H54 (cell line): ENCODE data around the gene NPAS2.

Experiments used
- DNase-seq: peaks from one replicate; pipeline ENCODE4 v3.0.0; 2011; ENCODE audit warnings: low spot score, mixed read lengths; ENCODE audit not compliant: insufficient read length
- FAIRE-seq: peaks from 3 replicates; lab custom pipeline; 2011; peaks lifted over from hg19 to GRCh38; lab: Jason Lieb, UNC
- POLR2A ChIP-seq: IDR thresholded peaks from 2 replicates; pipeline ENCODE4 v1.6.1; 2011; ENCODE audit warnings: low read depth, mild to moderate bottlenecking, low read length

The NPAS2 gene

DNA sequence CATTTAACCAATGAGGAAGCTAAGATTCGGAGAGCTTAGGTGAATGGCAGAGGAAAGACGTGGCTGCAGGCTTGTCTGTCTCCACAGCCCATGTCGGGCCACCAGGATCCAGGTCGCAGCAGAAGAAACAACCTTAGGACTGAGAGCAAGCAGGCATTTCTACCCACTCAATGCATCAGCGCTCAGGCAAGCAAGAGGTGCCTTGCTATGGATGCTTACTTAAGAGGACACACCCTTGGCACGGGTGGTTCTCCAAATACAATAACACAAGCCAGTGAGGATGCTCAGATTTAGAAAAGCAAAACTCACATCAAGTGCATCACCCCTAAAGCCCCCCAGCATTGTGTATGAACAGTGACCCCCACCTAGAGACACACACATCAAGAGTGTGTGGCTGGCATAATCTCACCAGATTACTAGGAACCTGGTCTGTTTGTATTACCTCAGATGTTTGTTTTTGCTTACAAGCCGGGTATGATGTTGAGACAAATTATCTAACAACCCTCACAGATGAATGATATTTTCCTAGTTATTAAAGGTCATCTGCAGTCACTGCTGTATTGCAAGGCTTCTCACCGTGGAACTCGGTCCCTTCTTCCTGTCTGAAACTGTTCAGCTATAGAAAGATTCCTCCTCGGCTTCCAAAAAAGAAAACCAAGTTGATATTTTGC lies 34.2 kb upstream of the NPAS2 start:
- DNase-seq (no peak), FAIRE-seq (peak; percentile 23)
- no peak for TF ChIP-seq POLR2A

DNA sequence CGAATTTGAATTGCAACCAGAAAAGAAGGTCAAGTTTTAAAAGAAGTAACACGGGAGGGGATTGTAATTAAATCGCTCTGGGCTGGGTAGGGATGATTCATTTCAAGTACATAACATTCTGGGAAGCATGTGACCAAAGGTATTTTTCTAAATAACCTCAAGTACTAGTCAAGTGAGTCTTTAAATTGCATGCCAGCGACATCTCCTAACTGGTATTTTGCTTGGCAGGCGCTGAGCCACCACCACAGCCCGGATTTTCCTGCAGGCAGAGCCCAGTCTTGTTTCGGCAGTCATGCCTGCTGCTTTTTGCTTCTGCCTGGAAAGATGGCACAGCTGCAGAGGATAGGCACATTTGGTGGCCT lies 33.7 kb upstream of the NPAS2 start:
- no peak for TF ChIP-seq POLR2A
- DNase-seq = peak; percentile 65
- peak; percentile 96 for FAIRE-seq

DNA sequence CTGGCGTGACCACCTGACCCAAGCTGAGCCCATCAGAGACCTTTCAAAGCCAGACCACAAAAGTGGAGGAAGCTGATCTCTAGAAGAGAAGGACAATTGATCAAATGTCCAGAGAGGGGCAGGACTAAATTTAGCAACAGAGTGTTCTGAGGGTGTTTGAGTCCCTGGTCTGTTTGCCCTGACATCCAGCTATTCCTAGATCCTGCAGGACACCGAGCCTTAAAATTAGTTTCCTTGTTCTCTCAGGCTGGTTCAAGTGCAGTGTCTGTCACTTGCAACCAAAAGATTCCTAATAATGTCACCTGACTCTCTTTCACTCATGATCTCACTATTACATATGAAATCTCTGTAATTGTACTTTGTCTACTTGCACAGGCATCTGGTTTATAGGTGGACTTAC lies 33.0 kb upstream of the NPAS2 start:
- no peak for TF ChIP-seq POLR2A
- no peak for DNase-seq
- no peak for FAIRE-seq

- TF ChIP-seq POLR2A = no peak
- no peak for FAIRE-seq
- DNase-seq = no peak
Observed at GRCh38 chr2:100789361-100789760, 30.6 kb upstream of the NPAS2 start.

DNA sequence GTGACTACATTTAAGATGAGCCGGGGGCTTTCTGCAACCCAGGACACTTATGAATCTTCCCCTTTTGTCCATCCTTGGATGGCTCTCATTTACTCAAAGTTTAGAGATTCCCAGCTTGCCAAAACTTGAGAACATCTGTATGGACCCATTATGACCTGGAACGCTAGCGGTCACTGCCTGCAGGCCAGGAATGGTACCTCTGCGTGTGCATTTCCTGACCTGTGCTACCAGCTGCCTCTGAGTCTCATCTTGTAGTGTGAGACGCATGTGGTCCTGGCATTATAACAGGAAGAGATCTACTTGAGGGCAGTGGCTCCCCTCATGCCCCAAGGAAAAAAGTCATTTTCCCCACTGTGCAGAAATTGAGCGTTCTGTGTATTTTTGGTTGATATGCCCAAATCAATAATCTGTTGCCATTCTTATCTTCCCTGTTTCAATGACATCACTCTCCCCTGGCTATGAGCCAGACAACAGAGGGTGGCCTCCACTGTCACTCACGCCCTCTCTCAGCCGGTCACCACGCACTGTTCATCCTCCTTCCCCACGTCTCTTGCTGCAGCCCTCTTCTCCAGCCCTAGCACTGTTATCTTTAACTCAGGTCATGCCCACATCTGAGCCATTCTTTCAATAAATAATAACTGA lies 28.5 kb upstream of the NPAS2 start:
- TF ChIP-seq POLR2A = no peak

DNA sequence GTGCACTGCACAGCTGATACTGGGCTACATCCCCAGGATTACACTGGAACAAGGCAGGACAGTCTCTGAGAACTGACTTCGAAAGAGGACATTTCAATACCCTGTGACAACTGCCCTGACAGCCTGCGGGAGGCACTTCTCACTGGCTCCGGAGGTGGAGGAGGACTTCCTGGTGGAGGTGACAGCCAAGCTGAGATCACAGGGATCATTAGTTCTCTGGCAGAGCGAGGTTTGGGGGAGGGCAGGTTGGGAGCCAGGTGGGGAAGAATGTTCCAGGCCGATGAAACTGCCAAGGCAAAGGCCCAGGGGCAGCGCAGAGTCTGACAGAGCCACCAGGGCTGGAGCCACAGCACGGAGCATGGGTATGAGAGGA lies 28.0 kb upstream of the NPAS2 start:
- FAIRE-seq = no peak

More for the DNA sequence above, 28.5 kb upstream of the NPAS2 start:
- no peak for FAIRE-seq
- DNase-seq = no peak

GRCh38 chr2:100793220-100793619 lies 26.7 kb upstream of the NPAS2 start:
- FAIRE-seq (no peak), DNase-seq (no peak)

More for the DNA sequence above, 28.0 kb upstream of the NPAS2 start:
- DNase-seq = no peak
- no peak for TF ChIP-seq POLR2A

DNA sequence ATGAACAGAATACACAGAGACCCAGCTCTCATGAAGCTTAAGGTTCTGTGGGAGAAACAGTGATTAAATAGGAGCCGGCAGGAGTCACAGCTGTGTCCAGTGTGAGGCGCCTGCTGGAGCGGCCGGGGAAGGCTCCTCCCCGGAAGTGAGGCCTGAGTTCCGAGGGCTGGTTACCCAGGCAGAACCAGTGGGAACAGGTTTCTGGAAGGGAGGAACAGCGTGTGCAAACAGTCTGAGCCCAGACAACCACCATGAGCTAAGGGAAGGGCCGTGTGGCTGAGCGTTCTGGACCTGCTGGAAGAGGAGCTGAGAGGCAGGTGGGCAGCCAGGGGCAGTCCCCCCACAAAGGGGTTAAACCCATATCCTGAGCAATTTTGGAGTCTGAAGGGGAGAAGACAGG lies 26.0 kb upstream of the NPAS2 start:
- TF ChIP-seq POLR2A = no peak
- FAIRE-seq (no peak), DNase-seq (no peak)

More at GRCh38 chr2:100793220-100793619, 26.7 kb upstream of the NPAS2 start:
- TF ChIP-seq POLR2A = no peak

- TF ChIP-seq POLR2A = no peak
- FAIRE-seq = no peak
- DNase-seq = no peak
Observed at GRCh38 chr2:100796499-100797100, 23.3 kb upstream of the NPAS2 start.

DNA sequence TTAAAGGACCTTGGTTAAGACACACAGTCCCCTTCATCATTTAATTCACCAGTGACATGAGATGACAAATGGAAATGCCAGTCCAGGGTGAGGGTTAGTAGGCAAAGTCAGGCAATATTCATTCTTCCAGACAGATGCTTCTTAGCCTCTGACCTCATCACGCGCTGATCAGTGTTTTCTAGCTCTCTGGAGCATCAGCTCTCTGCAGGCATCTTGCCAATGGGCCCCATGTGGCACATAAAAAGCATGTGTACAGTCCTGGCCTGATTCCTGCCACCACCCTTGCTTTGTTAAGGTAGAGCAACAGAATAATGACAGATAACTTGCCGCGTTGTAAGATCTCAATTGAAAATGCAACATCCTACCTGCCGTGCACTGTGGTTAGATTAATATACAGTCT lies 20.3 kb upstream of the NPAS2 start:
- no peak for FAIRE-seq
- DNase-seq = no peak
- no peak for TF ChIP-seq POLR2A

- no peak for TF ChIP-seq POLR2A
- FAIRE-seq = no peak
- no peak for DNase-seq
Observed at GRCh38 chr2:100800915-100801314, 19.0 kb upstream of the NPAS2 start.

DNA sequence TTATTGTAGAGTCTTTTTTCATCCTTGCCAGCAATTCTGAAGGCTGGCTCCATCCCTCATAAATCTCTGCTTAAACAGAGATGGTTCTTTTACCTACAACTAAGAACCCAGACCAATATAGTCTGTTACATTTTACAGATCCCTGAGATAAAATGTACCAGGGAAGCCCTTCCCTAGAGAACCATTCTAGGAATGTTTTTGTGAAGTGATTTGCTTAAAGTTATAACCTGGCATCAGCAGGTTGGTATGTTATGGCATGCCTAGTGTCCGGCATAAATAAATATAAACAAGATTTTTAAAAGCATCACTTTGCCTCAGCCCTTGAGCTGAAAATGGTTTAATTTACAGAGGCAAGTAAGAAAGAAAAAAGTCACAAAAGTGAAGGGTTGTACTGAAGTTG lies 18.5 kb upstream of the NPAS2 start:
- FAIRE-seq (no peak), DNase-seq (no peak)
- no peak for TF ChIP-seq POLR2A

GRCh38 chr2:100802066-100802465 lies 17.9 kb upstream of the NPAS2 start:
- TF ChIP-seq POLR2A = no peak
- DNase-seq = no peak
- no peak for FAIRE-seq

DNA sequence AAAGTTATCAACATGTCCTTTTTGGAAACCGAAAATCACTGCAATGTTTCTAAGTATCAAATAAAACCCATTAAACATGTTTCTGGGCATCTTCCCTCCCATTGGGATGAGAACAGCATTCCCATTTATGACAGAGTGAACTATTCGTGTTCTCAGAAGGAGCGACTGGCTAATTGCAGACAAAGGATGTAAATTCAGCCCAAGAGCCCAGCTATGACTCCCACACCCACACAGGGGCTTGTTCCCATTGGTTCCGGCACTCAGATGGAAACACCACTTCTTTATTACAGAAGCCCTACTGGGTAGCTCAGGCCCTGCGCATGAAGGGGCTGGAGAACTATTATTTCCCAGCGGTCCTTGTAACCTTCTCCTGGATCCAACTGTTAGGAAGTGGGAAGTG lies 16.6 kb upstream of the NPAS2 start:
- DNase-seq (no peak), FAIRE-seq (no peak)
- no peak for TF ChIP-seq POLR2A

DNA sequence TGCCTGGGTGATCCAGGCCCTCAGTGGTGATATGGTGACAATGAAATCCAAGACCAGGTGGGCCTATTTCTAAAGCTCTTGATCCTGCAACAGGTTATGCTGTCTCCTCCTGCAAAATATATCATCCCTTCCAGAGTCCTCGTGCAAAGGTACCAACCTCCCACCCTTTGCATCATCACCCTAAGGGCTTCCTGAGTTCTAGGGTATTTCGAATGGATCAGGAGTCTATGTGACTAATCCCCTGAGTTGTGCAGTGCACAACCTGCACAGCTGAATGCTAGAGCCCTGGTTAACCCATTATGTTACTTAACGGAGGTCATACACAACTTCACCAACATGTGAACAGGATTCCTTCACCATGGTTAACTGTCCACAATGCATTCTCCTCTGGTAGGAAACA lies 13.4 kb upstream of the NPAS2 start:
- no peak for FAIRE-seq
- DNase-seq = no peak
- TF ChIP-seq POLR2A = no peak

DNA sequence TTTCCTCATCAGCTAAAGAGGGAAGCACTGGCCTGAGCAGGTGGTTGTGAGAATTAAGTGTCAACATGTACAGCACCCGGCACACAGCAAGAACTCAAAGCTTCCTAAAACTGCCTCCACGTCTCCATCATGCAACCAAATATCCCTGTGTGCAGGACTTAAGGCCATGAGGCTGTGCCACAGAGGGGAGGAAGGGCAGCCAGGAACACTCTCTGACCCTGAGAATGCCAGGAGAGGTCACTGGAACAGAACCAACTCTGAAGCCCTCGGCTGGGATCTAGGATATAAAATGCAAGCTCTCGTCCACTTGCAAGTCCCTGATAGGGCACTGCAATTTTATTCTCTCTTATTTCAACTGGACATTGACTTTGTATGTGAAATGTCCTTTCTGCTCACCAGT lies 12.2 kb upstream of the NPAS2 start:
- no peak for DNase-seq
- TF ChIP-seq POLR2A = no peak
- FAIRE-seq = no peak
